ENCODE data around the gene GNB1. TPM values are rescaled to one million over a fixed set of nuclear protein-coding genes. Genes with fewer than 3 reads are reported as not detected.
"Not testable (repeated sequence)": the region's sequence is repeated elsewhere in the genome, so short reads cannot be mapped to it uniquely, and the experiment has no call there.

GNB1 gene
- total RNA-seq, 2 donors from 2014 or later, result 69.9 to 91.6 TPM

- no peaks in the 10 kb centered on the region for H3K9me3 ChIP-seq
- no peak for DNase-seq (ENCODE audit: low spot score)
- no peaks in the 10 kb centered on the region for H3K36me3 ChIP-seq
- H3K4me3 ChIP-seq, result no peak overlapping the region
- TF ChIP-seq, protein P1, sequence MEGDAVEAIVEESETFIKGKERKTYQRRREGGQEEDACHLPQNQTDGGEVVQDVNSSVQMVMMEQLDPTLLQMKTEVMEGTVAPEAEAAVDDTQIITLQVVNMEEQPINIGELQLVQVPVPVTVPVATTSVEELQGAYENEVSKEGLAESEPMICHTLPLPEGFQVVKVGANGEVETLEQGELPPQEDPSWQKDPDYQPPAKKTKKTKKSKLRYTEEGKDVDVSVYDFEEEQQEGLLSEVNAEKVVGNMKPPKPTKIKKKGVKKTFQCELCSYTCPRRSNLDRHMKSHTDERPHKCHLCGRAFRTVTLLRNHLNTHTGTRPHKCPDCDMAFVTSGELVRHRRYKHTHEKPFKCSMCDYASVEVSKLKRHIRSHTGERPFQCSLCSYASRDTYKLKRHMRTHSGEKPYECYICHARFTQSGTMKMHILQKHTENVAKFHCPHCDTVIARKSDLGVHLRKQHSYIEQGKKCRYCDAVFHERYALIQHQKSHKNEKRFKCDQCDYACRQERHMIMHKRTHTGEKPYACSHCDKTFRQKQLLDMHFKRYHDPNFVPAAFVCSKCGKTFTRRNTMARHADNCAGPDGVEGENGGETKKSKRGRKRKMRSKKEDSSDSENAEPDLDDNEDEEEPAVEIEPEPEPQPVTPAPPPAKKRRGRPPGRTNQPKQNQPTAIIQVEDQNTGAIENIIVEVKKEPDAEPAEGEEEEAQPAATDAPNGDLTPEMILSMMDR (IDR thresholded peaks at IDR 0.05), result no peak
- H3K27me3 ChIP-seq, result no peaks in the 10 kb centered on the region
- no peak overlapping the region for H3K27ac ChIP-seq
- H3K4me1 ChIP-seq, result peaks cover 0 to 88% of the 10 kb centered on the region in 2 donors
These were observed 27.9 kb downstream of the GNB1 start for GRCh38 chr1:1862905-1863547.

GRCh38 chr1:1861761-1862310, 29.1 kb downstream of the GNB1 start:
- H3K4me3 ChIP-seq; DNase-seq (ENCODE audit: low spot score); H3K27ac ChIP-seq; H3K36me3 ChIP-seq; H3K27me3 ChIP-seq; H3K9me3 ChIP-seq: not testable (repeated sequence)
- peaks cover 0 to 90% of the 10 kb centered on the region in 2 donors for H3K4me1 ChIP-seq

DNA sequence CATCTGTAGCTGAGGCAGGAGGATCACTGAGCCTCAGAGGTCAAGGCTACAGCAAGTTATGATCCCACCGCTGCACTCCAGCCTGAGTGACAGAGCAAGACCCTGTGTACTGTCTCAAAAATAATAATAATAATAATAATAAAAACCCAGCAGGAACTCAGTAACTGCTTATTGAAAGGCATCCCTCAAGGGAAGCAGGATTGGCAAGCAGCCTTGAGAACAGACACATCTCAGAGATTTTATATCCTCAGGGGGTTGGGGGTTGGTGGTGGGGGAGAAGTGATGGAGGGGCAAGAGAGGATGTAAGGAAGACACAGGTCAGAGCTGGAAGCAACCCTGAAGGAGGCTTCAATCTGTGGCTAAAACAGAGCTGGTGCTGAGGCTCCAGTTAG, 29.6 kb downstream of the GNB1 start:
- H3K4me3 ChIP-seq, result no peak overlapping the region

GRCh38 chr1:1859970-1860697, 30.8 kb downstream of the GNB1 start:
- Histone ChIP-seq H3K4me1 (peaks cover 0 to 91% of the 10 kb centered on the region in 2 donors), H3K27ac (peak overlapping the region; percentile 72 to 82)
- H3K36me3 ChIP-seq; H3K4me3 ChIP-seq; H3K9me3 ChIP-seq; H3K27me3 ChIP-seq; DNase-seq (ENCODE audit: low spot score): not testable (repeated sequence)

More for the DNA sequence above, 29.6 kb downstream of the GNB1 start:
- Histone ChIP-seq H3K27ac (no peak overlapping the region), H3K4me1 (peaks cover 0 to 95% of the 10 kb centered on the region in 2 donors), H3K9me3 (no peaks in the 10 kb centered on the region), H3K36me3 (no peaks in the 10 kb centered on the region), H3K27me3 (no peaks in the 10 kb centered on the region)
- DNase-seq (ENCODE audit: low spot score), result no peak
- TF ChIP-seq, protein P1 (IDR thresholded peaks at IDR 0.05), result no peak

- Histone ChIP-seq H3K4me1 (peaks cover 0 to 86% of the 10 kb centered on the region in 2 donors), H3K27ac (peak overlapping the region; percentile 72 to 82)
These were observed 32.4 kb downstream of the GNB1 start for GRCh38 chr1:1858382-1859086.

DNA sequence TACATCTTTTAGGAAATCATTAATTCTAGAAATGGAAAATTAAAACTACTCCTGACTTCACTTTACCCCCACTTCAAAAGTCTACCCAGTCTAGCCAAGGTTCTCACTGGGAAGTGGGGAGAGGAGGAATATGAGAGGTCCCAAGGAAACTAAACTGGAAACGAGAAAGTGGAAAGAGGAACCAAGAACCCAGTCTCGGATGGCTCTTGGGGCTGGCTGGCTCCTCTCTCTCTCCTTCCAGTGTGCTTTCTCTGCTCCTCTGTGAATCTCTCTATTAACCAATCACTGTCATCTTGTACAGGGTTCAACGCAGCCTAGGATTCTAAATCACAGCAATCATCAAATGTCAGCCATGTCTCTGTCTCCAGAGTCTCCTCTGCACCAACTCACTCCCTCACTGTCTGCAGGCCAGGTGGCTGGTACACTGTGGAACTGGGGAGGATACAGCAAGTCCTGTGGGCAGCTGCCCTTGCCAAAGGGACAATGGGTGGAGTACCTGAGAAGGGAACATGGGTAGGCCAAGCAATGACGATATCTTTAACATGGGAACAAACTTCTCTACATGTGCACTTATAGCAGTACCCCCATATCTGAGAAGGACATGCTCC, 33.7 kb downstream of the GNB1 start:
- Histone ChIP-seq H3K36me3 (no peaks in the 10 kb centered on the region), H3K4me1 (peaks cover 0 to 86% of the 10 kb centered on the region in 2 donors), H3K27ac (peak overlapping the region; percentile 72 to 82), H3K4me3 (no peak overlapping the region), H3K9me3 (no peaks in the 10 kb centered on the region), H3K27me3 (no peaks in the 10 kb centered on the region)
- TF ChIP-seq, protein P1 (IDR thresholded peaks at IDR 0.05), result no peak
- DNase-seq (ENCODE audit: low spot score), result no peak

More at GRCh38 chr1:1858382-1859086, 32.4 kb downstream of the GNB1 start:
- H3K4me3 ChIP-seq, result peak overlapping the region in 1 of 2 donors; percentile 16
- H3K27me3 ChIP-seq, result no peaks in the 10 kb centered on the region
- DNase-seq (ENCODE audit: low spot score), result peak; percentile 94
- no peaks in the 10 kb centered on the region for H3K36me3 ChIP-seq
- no peaks in the 10 kb centered on the region for H3K9me3 ChIP-seq
- TF ChIP-seq, protein P1 (IDR thresholded peaks at IDR 0.05), result peak in 1 of 2 donors; percentile 59

DNA sequence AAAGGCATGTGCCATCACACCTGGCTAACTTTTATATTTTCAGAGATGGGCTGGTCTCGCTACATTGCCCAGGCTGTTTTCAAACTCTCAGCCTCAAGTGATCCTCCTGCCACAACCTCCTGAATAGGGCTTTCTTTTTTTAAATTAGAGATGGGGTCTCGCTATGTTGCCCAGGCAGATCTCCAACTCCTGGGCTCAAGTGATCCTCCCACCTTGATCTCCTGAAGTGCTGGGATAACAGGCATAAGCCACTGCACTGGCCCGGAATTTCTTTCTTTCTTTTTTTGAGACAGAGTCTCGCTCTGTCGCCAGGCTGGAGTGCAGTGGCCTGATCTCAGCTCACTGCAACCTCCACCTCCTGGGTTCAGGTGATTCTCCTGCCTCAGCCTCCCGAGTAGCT, 34.7 kb downstream of the GNB1 start:
- not testable (repeated sequence) for H3K9me3 ChIP-seq; H3K36me3 ChIP-seq; H3K27ac ChIP-seq; DNase-seq (ENCODE audit: low spot score); H3K4me3 ChIP-seq; H3K27me3 ChIP-seq
- H3K4me1 ChIP-seq, result peaks cover 0 to 76% of the 10 kb centered on the region in 2 donors
